MM.1S (cell line): ENCODE data around the gene PRDM11.

Experiments
- CTCF ChIP-seq: fragments of 300-600 bp; sonication (generic); IDR thresholded peaks from 2 replicates; pipeline ENCODE4 v1.5.1; 2016; ENCODE audit warnings: antibody characterized with exemption, low read length, mixed read lengths
- EZH2phosphoT487 ChIP-seq: fragments of 300-600 bp; sonication (generic); IDR thresholded peaks from 2 replicates; pipeline ENCODE4 v1.6.1; 2018; ENCODE audit warnings: antibody characterized with exemption, low read length

DNA sequence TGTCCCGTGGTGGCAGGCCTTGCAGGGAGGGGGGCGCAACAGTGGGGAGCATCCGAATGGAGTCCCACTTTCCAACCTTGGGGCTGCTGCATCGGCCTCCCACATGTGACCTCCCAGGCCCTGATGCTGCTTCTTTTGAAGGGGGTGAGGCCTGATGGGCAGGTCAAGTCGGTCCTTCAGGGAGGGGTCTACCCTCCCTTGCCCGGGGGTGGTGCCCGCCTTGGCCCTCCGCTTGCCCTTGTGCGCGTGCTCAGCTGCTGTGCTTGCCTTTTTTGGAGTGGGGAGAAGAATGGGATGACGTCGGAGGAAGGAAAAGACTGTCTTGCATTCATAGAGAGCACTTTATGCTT, 66.9 kb downstream of the PRDM11 start:
- TF ChIP-seq CTCF (no peak), EZH2phosphoT487 (no peak)
